Suppressor macrophage (primary cell): ENCODE measurements around the gene ZNF784.

Source experiments
- DNase-seq, 4 experiments: peaks; one replicate each; pipeline ENCODE4 v3.0.0-alpha.2; 2020 to 2022

ZNF784 gene

DNA sequence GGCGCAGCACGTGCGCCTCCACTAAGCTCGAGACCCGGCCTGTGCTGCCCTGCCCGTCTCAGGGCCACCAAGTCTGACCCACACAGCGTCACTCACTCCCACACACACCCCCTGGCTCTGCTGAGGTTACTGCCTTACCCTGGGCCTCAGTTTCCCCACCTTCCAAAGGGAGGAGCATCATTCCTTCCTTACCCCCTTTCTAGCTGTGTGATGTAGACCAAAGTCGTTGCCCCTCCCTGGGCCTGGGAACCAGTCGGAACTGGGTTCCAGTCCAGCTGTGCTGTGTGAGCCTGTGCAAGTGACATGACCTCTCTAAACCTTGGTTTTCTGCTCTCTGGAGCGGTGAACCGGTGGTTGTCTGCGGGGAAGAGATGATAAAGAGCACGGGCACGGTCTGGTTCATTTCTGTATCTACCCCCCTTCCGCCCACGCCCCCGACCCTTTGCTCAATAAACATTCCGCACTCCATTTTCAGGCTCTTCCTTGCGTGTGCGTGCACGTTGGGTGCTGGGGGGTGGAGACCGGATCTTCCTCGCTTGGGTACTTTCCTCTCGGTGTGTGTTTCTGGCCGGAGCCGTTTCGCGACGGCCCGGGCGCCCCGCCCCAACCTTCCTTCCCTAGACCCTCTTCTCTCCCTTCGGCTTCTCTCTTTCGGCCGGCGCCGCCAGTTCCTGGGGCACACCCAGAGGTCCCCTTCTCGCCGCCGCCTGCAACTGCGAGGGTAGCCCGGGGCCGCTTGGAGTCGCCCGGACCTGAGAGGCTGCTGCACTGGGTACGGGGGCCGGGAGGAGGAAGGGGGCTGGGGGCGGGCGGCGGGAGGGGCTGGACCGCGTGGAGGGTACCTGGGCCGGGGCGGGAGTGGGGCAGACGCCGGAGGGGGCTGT lies 18.9 kb upstream of the ZNF784 start, which contains the start of gene ZNF581:
Gene ZNF581, plus strand, starts transcription at position 647 of the 884 bp plus-strand sequence. CDS start 923 bp downstream, outside the sequence.
- DNase-seq: peak; percentile 74 to 87 (median 82)

DNA sequence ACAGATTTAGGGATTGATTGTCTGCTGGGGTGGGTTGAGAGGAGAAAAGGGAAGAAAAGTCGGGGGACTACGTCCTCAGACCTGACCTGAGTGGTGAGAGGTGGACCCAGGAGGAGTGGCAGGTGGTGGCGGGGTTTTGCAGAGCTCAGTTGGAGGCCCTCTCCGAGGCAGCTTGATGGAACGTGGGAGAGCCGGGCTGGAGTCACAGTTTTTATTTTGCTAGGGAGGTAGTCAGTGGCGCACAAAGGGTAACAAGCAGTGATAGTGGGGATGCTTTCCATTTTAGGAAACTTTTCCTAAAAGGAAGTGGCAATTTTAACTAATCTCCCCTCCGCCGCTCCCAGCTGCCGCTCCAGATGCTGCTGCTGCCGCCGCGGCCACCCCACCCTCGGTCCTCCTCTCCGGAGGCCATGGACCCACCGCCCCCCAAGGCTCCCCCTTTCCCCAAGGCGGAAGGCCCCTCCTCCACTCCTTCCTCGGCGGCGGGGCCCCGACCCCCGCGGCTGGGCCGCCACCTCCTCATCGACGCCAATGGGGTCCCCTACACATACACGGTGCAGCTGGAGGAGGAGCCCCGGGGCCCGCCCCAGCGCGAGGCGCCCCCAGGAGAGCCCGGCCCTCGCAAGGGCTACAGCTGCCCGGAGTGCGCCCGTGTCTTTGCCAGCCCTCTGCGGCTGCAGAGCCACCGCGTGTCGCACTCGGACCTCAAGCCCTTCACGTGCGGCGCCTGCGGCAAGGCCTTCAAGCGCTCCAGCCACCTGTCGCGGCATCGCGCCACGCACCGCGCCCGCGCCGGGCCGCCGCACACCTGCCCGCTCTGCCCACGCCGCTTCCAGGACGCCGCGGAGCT lies 18.0 kb upstream of the ZNF784 start:
- peak in 2 of 4 experiments; percentile 24 to 33 for DNase-seq

DNA sequence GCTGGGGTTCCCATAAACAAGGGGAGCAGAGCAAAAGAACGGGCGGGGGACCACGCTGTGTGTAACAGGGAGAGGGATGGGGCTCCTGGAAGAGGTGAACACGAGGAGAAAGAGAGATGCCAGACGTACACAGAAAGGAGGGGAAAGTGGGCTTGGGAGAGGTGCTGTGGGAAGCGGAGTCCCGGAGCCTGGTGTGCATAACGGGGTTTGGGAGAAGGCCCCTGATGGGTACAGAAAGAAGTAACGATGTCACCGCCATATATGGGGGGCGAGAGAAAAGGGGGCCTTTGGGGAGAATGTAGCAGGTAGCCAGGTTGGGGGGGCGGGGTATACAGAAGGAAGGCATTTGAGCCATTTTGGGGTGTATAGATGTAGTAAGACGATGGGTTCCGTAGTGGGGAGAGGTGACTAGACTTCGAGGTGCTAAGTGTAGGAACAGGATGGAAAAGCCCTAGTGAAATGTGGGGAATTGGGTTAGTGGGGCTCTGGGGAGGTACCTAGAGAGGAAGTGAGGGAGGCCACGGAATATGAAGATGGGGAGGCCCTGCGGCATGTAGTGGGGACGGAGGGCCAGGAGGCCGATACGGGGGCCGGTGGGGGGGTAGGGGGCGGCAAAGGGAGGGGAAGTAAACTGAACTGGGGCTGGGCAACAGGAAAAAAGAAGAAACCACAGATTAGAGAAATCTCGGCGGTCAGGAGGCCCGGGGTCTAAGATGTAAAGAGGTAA lies 17.2 kb upstream of the ZNF784 start:
- DNase-seq: peak in 2 of 4 experiments; percentile 20 to 30

DNA sequence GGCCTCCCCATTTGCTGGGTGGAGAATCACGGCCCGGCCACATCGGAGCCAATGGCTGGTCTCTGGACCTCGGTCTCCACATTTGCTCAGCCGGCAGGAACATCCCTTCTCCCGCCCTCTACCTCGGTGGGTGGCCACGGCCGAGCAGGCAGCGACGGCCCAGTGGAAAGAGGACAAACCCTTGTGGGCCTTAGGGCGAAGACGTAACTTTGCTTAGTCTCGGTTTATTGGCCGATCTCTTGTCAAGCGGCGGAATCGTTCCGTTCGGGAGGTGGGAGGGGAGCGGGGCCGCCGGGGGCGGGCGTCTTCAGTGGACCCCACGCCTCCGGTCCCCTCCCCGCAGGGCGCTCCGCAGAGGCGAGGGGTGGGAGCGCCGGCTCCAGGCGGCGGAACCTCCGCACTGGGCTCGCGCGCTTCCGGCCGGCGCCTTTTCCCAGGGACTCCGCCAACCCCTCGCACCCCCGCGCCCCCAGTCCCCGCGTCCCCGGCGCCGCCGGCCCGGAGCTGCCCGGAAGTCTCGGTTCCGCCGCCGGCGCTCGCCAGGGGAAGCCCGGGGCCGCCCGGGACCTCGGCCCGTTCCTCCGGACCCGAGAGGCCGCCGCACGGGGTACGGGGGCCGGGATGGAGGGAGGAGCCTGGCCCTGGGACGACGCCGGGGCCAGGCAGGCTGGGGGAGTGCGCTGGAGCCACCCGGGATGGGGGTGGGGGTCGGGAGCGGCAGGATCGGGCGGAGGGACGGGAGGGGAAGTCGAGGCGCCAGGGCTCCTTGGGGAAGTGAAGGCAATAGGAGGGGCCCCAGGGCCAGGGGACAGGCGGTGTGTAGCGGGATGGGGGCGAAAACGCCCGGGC lies 16.4 kb upstream of the ZNF784 start, which contains the start of gene ZNF580:
Gene ZNF580, plus strand, starts transcription at position 426 of the 849 bp plus-strand sequence. CDS start 1,507 bp downstream, outside the sequence.
- peak; percentile 53 to 83 (median 71) for DNase-seq

DNA sequence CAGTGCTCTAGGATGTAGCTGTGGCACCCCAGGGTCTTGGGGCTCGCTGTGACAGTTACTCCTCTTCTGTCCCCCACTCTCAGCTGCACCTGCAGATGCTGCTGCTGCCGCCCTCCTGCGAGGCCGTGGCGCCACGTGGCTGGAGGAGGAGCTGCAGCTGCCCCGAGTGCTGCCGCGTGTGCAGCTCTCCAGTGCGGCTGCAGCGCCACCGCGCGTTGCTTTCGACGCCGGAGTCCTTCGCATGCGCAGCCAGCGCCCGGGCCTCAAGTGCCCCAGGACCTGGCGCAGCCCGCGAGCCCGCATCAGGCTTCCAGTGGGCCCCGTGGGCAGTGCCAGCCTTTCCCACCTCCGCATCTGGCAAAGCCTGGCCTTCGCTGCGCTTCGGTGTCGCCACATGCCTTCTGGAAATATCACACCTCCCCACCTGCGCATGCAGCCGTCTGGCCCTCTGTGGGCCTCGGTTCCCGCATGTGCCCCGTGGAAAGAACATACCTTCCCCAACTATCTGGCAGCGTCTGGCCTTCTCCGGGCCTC lies 15.7 kb upstream of the ZNF784 start:
- DNase-seq: peak; percentile 49 to 85 (median 66)

DNA sequence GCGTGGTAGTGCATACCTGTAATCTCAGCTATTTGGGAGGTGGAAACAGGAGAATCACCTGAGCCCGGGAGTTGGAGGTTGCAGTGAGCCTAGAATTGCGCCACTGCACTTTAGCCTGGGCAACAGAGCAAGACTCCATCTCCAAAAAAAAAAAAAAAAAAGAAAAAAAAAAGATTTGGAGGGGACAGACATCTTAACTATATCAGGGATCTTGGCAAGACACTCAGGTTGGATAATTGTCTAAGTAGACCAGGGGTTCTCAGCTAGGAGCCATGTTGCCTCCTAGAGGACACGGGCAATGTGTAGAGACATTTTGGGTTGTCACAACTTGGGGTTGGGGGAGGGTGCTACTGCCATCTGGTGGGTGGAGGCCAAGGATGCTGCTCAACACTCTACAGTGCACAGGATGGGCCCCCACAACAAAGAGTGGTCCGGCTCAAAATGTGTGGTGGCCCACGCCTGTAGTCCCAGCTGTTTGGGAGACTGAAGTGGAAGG lies 14.5 kb upstream of the ZNF784 start:
- peak; percentile 58 to 75 (median 63) for DNase-seq

DNA sequence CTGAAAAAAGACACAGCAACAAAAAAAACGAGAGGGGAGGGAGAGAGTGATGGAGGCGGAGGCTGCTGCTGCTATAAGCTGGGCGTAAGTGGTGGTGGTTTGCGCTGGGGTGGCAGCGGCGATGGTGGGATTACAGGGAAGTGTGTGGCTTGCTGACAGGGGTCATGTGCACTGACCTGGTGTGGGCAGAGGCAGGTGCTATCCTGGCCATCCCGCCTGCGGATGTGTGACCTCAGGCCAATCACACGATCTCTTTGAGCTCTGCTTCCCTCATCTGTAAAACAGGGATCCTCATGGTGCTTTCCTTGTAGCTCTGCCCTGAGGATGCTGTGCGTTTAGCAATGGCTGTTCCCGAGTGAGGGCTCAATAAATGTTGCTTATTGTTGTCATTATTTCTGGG lies 13.2 kb upstream of the ZNF784 start:
- DNase-seq: no peak

DNA sequence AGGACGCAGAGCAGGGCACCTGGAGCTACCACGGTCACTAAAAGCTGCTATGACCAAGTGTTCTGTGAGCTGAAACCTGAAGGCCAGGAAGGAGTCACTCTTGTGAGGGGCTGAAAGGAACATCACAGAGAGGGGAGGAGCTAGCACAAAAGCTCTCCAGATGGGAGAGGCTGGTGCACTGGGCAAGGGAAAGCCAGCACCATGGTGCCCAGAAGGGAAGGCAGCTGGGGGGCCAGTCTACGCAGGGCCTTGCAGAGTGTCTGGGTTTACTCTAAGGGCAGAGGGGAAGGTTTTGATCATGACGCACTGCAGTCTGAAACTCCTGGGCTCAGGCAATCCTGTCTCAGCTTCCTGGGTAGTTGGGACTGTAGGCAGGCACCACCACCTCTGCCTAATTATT lies 12.4 kb upstream of the ZNF784 start:
- DNase-seq: no peak

DNA sequence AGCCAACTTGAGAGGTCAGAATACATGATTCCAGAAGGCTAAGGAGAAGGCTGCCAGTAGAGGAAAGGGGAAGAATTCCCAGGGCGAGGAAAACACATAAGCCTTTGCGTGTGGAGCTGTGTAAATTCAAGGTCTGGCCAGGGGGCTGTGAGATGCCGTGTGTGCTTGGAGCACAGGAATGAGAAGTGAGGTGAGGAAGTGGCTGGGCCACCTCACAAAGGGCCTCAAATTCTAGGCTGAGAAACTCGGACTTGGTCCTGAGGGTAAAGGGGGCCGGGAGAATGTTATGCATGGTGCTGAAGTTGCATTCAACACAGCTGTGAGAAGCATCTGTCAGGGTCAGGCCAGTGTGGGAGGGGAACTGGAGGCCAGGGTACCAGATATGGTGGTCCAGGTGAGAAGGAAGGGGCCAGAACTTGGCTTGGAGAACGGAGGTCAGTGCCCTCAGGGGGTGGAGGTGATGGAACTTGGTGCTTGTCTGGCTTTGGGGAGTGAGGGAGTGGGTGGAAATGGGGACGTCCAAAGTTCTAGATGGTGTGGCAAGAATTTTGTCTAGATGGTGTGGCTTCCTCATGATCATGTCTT lies 11.6 kb upstream of the ZNF784 start:
- DNase-seq: no peak

DNA sequence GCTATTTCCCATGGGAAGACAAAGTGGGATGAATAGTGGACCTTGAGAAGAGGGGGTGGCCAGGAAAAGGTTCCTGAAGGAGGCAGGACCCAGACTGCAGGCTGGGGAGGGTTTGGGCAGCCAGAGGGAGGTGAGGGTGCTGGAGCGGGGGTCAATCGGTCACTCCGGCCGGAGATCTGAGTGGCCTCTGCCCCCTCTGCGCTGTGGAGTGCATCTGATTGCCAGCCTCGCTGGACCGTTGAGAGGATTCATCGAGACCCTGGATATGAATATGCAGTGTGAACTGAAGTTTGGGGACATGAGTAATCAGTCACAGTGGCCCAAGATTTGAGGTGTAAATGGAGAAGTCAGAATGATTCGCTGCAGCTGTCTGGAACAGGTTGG lies 11.0 kb upstream of the ZNF784 start:
- DNase-seq: peak in 1 of 4 experiments; percentile 26

DNA sequence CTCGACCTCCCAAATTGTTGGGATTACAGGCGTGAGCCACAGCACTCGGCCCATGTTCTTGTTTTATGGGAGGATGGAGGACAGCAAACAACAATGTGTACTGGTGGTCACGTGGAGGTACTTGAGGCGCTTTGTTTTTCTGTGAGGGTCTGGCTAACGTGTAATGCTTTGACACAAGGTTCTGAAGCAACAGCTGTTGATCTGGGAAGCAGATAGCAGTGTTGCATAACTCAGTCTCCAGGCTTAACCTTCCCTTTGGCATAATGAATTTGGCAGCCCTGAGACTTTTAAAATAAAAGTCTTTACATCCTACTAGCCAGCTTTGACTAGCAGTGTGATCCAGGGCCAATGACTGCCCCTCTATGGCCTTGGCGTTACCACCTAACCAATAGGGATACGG lies 9.5 kb upstream of the ZNF784 start:
- peak in 3 of 4 experiments; percentile 16 to 39 (median 24) for DNase-seq

DNA sequence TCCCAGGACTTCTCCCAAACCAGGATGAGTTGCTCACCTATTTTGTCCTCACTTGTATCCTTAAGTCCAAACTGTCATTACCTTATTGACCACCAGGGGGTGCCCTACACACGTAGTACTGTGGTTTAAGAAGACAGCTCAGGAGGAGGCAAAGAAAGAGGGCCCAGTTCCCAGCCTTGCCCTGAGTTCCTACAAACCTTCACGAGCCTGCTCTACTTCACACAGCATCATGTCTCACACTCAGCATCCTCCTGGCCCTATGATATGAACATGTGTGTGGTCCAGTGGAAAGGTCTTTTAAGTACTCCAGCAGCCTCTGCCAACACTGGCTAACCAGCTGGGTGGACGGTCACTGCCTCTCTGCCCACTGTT lies 8.1 kb upstream of the ZNF784 start:
- peak; percentile 95 to 98 (median 97) for DNase-seq

DNA sequence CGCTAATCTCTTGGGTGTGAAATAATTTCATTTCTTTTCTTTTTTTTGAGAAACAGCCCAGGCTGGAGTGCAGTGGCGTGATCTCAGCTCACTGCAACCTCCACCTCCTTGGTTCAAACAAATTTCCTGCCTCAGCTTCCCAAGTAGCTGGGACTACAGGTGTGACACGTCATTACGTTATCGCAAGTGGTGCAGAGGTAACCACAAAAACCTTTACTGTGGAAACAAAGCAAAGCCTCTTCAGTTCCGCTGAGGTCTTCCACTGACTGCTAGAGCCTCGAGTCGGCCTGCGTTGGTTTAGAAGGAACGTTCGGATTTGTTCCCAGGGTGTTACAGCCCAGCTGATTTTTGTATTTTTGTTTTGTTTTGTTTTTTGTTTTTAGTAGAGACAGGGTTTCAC lies 2.0 kb upstream of the ZNF784 start:
- no peak for DNase-seq

DNA sequence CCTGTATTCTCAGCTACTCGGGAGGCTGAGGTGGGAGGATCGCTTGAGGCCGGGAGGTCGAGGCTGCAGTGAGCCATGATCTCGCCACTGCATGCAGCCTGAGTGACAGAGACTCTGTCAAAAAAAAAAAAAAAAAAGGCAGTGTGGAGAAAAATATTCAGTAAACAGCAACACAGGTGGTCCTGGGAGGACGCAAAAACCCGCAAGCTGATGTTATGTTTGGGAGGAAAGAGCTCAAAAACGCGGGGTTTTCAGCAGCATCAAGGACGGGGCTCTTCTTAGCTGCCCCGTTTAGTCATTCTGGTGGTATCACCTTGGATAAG lies 599 bp upstream of the ZNF784 start:
- DNase-seq: no peak

DNA sequence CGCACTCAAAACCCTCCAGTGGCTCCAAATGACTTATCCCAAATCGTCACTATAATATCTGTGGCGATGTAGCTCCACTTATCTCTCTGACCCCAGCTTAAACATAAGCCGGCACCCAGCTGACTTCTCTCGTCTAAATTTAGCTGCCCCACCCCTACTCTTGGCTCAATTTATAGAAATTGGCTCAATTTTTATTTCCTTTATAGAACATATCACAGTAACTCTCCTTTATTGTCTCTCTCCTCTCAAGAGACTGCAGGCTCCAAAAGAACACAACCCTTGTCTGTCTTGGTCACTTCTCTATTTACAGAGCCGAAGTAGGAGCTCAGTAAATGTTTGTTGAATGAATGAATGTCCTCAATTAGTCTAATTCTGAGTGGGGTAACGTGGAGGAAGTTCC lies 805 bp downstream of the ZNF784 start:
- no peak for DNase-seq

DNA sequence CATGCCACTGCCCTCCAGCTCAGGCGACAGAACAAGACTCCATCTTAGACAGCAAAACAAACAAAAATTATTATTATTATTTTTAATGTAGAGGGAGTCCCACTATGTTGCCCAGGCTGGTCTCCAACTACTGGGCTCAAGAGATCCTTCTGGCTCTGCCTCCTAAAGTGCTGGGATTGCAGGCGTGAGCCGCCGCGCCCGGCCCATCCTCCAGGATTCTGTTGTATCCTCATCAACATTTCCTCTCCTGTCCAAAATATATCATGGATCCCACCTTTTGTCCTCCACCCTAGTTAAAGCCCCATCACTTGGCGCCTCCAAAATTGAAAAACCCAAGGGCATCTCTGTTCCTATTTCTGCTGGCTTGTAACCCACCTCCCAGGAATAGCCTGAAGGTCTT lies 1.2 kb downstream of the ZNF784 start:
- no peak for DNase-seq

DNA sequence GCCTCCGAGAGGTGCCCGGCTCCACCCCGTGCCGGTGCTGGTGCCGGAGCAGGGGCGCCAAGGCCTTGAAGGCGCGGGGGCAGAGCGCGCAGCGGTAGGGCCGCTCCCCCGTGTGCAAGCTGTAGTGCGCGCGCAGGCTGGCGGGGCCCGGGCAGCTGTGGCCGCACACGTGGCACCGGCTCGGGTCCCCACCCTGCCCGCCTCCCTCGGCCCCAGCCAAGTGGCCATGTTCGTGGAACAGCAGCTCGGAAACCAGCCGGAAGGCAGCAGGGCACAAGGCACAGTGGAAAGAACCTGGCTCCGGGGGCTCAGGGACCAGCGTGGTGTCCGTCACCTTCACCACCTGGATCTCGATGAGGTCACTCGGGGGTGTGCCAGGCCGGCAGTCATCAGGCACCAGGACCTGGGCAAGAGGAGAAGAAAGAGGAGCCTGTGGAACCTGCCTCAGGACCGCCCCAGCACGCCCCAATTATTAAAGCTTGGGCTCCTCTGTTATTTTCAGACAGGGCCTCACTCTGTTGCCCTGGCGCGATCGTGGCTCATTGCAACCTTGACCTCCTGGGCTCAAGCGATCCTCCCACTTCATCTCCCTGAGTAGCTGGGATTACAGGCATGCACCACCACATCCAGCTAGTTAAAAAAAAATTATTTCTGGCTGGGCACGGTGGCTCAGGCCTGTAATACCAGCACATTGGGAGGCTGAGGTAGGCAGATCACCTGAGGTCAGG lies 2.0 kb downstream of the ZNF784 start:
- no peak for DNase-seq

DNA sequence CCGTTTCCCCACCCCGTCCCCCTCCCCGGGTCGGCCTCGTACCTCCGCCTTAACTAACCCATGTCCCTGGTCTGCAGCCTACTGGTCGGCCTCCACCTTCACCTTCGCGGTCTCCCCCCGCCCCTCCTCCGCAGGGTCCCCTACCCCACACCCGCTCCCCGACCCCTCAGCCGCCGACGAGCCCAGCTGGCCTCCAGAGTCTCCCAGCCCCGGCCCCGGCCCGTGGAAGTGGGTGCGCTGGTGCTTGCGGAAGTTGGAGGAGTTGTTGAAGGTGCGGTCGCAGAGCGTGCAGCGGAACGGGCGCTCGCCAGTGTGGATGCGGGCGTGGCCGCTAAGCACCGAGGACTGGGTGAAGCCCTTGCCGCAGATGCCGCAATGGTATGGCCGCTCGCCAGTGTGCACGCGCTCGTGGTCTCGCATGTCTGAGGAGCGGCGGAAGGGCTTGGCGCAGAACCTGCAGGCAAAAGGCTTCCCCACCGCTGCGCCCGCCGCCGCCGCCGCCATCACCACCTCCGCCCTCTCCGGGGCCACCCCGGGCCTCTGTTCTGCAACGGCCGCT lies 2.6 kb downstream of the ZNF784 start:
- no peak for DNase-seq

DNA sequence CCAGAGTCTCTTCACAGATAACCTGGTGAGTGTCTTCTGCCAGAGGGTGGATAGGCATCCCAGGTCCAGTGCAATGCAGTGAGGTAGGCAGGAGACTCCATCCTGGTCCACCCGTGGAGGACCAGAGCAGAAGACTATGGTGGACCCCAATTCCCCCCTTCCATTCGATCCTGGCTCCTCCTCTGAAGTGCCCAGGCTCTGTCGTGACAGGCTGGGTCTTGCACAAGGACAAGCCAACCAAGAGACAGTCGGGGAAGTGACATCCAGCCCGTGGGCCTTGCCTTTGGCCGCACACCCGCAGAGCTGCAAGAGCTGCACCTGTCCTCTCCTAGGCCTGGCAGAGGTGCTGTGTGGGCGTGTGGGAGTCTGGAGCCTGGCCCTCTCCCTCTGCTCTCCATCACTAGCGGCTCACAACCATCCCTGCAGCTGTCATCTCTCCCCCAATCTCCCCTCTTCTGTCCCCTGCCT lies 3.1 kb downstream of the ZNF784 start:
- DNase-seq: no peak
